ENCODE measurements around the gene IFNAR2.

- TF ChIP-seq, protein P1, sequence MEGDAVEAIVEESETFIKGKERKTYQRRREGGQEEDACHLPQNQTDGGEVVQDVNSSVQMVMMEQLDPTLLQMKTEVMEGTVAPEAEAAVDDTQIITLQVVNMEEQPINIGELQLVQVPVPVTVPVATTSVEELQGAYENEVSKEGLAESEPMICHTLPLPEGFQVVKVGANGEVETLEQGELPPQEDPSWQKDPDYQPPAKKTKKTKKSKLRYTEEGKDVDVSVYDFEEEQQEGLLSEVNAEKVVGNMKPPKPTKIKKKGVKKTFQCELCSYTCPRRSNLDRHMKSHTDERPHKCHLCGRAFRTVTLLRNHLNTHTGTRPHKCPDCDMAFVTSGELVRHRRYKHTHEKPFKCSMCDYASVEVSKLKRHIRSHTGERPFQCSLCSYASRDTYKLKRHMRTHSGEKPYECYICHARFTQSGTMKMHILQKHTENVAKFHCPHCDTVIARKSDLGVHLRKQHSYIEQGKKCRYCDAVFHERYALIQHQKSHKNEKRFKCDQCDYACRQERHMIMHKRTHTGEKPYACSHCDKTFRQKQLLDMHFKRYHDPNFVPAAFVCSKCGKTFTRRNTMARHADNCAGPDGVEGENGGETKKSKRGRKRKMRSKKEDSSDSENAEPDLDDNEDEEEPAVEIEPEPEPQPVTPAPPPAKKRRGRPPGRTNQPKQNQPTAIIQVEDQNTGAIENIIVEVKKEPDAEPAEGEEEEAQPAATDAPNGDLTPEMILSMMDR (conservative IDR thresholded peaks at IDR 0.05; ENCODE audit: low read depth, low read length) = no peak
- TF ChIP-seq EZH2 (IDR thresholded peaks at IDR 0.05; ENCODE audit: borderline replicate concordance, low read depth, low read length, poor library complexity, severe bottlenecking) = no peak
Measured at GRCh38 chr21:33268737-33269441, 39.2 kb downstream of the IFNAR2 start.

All from A673 (cell line).